DMS114 treated with DMSO at 0.1 percent for 48 hours (cell line): ENCODE results near the gene NR1H4.
"Not testable (repeated sequence)": the region's sequence is repeated elsewhere in the genome, so short reads cannot be mapped to it uniquely, and the experiment has no call there.

Source experiments
- DNase-seq: peaks from one replicate; lab custom pipeline; 2025; ENCODE audit not compliant: unreplicated experiment; lab: John Stamatoyannopoulos, UW

Gene NR1H4

DNA sequence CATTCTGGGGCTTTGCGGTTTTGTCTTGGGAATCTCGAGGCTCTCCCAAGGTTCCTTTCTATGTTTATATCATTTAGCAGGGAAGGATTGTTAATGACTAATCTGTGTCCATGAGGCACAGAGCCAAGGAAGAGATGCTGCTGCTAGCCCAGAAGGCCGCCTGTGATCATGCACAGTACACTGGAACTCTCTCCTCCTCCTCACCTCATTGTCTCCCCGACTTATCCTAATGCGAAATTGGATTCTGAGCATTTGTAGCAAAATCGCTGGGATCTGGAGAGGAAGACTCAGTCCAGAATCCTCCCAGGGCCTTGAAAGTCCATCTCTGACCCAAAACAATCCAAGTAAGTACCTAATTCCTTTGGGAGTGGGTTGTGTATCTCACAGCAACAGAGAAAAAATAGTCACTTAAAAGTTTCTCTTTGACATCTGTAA lies at the start of gene NR1H4:
Gene NR1H4, plus strand, starts transcription at position 151 of the 435 bp plus-strand sequence. CDS start 19,458 bp downstream, outside the sequence.
- DNase-seq: no peak

DNA sequence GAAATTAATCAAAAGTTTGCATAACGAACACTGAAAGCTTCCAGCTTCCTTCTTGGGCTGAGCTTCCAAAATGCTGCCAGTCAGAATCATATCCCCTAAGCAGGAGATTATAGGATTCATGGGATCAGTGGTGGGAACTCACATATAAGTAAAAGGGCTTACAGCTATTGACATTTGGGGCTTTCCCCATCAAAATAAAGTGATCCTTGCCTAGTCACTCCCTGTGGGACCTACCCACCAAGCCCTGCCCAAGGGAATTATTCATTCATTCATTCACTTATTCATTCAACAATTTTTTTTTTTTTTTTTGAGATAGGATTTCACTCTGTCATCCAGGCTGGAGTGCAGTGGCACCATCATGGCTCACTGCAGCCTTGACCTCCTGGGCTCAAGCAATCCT lies 47.5 kb upstream of the NR1H4 start:
- no peak for DNase-seq

DNA sequence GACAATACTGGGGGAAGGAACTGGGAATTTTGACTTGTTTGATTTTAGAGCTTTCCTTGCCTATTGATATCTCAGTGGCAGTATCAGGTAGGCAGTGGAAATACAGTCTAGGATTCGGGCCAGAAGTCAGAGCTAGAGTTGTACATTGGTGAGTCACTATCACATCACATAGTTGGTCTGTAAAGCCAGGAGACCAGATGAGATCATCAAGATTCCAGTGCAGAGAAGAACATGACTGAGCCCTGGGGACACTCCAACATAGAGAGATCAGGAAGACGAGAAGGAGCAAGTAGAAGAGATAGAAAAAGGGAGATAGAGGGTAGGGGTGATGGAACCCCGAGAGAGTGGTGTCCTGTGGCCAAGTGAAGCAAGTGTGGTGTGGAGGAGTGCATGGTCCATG lies 46.6 kb upstream of the NR1H4 start:
- DNase-seq: no peak

DNA sequence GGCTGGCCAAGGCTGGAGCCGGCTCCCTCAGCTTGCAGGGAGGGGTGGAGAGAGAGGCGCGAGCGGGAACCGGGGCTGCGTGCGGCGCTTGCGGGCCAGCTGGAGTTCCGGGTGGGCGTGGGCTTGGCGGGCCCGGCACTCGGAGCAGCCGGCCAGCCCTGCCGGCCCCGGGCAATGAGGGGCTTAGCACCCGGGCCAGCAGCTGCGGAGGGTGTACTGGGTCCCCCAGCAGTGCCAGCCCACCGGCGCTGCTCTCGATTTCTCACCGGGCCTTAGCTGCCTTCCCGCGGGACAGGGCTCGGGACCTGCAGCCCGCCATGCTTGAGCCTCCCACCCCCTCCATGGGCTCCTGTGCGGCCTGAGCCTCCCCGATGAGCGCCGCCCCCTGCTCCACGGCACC lies 43.4 kb upstream of the NR1H4 start:
- not testable (repeated sequence) for DNase-seq

DNA sequence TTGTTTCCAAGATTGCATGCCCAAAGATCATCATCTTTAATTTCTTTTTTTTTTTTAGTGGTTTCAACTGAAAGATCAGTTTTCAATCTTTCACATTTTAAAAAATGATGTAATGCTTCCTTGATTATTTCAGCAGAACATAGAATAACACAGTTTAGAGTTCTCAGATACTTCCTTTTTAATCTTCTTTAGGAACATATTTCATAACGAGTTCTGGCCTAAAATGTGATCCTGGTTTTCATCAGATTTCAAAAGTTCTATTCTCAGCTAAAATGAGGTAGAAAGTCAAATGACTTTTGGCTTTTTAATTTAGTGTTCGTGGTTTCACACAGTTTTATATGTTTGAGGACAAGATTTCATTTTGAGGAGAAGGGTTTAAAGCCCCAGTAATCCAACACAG lies 40.0 kb upstream of the NR1H4 start:
- DNase-seq: no peak

DNA sequence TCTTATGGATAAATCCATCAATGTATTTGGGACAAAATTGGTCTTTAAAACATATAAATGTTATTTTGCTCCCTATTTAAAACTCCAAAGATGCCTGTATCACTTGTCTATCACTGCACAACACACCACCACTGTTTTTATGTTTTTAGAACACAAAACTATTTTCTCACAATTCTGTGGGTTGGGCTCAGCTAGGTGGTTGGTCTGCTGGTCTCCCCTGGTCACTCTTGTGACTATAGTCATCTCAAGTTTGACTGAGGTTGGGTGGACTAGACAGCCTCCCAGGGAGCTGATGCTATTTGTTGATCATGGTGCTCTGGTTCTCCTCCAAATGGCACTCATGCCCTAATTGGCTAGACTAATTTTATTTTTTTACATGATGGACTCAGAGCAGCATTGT lies 39.5 kb upstream of the NR1H4 start:
- no peak for DNase-seq

DNA sequence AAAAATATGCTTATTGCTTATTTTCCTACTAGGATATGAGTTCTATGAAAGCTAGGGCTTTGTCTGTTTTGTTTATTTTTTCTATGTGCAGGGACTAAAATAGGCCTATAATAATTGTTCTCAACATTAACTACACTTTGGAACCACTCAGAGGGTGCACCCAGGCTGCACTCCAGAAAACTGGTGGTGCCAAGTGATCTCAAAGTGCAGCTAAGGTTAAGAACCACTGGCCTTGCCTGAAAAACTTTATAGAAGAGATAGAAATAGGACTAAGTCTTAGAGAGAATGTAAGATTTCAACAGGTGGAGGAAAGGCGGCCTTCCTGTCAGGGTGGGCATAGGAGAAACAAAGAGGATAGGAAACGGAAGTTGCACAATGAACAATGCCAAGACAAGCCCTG lies 37.7 kb upstream of the NR1H4 start:
- DNase-seq: no peak

DNA sequence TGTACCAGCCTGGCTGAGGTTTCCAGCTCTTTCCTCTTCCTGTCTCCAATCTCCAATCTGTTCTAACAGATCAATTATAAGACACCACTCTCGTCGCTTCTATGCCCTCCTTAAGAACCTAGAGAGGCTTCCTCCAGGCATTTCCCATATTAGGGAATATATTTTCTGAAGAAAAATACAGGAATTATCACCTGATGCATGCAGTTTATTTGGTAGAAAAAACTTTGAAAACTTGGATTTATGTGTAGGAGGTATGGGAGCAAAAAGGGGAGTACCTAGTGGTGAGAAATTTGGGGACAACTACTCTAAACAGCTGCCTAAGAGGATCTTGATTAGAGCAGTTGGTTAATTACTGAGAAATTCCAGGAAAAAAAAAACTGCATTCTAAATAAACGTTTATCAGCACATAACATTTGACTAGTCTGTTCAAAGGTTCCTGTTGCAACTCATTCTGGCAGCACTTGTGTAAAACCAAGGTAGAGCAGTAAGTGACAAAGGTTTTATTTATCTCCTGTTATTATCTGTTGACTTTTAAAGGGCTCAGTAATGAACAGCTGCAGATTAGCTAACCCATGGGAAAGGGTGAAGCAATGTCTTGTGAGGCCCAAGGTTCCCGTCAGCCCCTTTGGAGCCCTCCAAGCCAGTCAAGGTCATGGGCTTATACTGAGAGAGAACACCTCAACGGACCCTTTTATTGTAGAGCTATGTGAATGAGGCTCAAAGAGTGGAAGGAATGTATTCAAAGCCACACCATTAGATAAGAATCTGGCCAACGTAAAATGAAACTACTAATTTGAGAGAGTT lies 36.4 kb upstream of the NR1H4 start:
- no peak for DNase-seq

DNA sequence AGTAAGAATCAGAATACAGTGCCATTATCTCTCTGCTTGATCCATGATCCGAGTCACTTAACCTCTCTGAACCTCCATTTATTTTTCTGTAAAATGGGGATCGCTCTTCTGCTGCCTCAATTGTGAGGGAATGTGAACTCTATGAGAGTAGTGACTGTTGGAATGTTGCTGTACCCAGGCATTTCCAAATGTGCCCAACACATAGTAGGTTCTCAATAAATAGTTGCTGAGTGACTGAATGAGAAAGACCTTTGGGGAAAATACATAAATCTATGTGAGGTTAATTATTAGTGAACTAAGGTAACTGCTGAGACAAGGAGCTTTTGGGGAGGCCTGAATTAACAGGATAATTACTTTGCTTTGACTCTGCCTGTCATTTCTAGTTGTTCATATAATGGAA lies 33.9 kb upstream of the NR1H4 start:
- DNase-seq: no peak

DNA sequence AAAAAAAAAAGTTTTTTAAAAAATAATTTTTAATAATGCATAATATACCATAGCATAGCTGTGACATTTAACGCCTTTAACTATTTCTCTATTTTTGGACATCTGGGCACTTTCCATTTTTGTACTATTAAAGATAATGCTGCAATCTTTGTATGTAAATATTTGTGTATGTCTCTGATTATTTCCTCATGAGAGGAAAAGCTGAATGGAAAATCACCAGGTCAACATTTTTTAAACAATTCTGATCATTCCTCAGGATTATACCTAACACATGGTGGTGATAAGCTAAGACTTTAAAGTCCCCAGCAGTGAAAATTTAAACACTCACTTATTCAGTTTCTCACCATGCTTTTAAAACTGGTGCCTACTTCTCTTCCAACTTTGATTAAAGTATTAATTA lies 31.3 kb upstream of the NR1H4 start:
- no peak for DNase-seq

DNA sequence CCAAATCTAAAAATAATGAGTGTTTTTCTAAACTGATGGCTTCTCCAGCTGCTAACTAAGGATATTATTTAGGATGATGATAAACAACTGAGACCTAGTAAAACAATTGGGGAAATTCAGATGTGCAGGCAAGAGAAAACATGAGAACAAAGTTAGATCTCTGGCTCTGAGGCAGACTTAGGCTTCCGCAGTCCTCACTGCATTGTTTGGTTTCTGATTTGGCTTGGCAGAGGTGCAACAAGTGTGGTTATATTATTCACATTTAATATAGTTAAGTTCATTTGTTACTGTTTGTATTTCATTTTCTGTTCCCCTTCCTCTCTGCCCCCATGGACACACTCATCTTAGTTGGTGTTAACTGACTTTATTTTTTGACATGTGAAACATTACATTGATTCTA lies 30.2 kb upstream of the NR1H4 start:
- DNase-seq: no peak

DNA sequence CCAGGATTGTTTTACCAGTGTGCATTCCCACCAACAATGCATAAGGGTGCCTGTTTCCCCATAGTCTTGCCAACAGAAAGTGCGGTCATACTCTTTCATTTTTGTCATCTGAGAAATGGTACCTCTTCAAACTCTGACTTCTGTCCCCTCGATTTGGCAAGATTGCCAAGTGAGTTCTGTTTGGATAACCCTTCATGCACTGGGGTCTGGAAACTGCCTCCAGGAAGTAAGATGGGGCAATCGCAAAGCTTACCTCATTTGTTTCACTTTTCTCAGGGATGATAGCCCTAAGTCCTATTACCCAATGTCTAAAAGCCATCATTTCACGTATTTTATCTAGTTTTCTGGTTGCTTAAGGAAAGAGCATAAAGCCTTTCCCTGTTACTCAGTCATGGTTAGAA lies 28.6 kb upstream of the NR1H4 start:
- DNase-seq: no peak

DNA sequence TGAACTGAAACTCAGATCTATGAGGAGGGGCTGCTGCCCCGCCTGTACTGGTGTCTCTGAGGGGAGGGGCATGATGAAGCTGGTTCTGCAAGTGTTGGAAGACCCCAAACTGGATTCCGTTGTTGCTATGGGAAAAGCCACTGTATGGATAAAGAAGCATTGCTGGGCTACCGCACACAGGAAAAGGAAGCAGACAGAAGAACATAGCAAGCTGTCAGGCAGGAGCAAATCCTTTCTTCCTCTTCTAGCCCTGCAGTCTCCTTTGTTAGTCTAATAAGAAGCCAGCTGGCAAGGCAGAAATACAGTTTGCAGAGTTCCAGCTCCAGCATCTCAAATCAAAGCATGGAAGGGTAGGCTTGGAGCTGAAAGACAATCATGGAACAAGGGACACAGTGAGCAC lies 26.3 kb upstream of the NR1H4 start:
- no peak for DNase-seq

DNA sequence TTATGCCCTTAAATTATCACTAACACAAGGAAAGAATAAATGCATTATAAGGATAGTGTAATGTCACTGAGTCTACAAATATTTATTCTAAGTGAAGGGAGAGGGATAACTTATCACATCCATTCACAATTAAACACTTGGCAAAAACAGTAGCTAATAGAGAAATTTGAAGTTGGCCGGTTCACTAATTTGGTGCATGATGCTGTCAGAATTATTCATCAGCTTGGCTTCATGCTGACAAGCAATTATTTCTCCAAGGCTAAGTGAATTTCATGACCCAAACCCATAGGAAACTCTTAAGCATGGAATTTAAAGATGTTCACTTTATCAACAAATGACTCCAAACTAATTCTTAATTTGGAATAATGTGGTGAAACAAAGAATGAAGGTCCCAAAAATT lies 25.0 kb upstream of the NR1H4 start:
- DNase-seq: no peak

DNA sequence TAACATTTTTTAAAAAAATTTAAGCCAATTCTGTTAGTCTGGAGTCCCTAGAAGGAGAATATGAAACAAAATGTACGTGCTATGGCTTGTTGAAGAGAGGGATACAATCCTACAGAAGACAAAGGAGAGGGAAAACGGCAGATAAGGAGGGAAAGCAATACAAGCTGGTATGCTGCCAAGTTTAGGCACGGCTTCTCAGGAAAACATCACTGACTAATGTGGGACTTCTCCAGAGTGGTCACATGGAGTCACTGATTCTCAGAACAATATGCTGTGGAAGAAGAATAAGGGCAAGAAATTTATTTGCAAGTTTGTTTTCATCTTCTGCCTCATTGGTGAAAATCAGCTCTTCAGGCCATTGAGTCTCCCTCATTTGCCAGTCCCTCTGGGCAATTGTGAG lies 22.9 kb upstream of the NR1H4 start:
- DNase-seq: no peak

DNA sequence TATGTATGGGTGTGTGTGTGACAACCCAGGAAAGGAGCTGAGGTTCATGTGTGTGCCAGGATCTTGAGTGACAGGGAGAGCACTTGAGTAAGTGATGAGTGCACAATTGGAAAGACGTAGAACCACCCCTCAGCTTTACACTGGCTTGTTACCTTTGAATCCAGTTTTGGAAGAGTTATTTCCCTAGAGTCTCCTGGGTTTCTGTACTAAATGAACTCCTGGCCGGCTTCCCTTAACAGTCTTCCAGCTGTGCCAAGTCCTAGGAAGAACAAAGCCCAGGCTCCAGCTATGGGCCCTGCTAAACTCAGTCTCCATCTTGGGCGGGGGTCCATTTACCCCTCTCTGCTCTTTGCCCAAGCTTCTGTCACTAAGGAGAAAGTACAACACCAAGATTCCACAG lies 19.7 kb upstream of the NR1H4 start:
- DNase-seq: no peak

DNA sequence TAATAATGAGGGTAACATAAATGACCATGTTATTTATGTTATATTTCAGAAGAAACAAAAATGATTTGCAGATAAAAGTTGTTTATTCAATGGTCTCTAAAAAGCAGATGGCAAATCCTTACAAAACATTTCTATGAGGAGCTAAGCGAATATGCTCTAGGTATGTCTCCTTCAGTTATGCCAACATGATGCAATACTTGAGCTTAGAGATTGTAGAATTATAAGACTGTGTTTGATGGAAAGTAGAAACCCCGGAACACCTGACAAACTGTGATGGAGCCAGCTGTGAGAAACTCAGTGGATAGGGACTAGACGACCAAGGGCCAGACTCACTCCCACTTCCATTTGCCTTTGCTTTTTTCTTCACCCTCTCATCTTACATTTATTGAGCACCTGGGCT lies 17.8 kb upstream of the NR1H4 start:
- no peak for DNase-seq

DNA sequence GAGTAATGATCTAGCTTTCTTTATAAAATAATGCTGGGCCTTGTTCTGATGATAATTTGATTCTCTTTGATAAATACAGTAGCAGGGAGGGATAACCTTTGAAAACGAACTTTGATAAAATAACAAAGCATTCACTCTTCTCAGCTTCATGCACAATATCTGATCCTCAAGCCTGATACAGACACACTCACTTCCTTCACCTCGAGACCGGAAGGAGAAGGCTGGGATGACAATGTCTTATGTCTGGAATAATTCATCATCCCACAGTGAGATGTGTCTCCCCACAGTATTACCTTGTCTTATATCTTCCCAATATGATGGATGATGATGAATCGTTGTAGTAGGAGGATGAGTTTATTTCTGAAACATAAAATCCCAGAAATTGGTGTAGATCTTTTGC lies 15.5 kb upstream of the NR1H4 start:
- no peak for DNase-seq

DNA sequence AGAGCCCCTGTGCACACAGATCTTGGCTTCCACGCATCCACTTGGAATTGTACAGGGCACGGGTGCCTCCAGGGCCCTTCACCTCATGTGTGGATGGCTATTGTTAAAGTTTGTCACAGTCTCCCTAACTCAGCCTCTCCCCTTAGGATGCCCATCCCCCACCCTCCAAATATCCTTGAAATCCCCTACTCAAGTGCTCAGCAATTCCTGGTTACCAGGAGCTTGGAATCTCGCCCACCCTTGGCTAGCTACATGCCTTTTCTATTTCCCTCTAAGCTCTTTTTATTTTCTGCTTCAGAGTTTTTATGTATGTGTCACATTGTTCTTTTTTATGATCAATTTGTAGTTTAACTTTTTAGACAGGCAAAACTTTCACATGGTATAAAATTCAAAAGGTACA lies 13.0 kb upstream of the NR1H4 start:
- no peak for DNase-seq

DNA sequence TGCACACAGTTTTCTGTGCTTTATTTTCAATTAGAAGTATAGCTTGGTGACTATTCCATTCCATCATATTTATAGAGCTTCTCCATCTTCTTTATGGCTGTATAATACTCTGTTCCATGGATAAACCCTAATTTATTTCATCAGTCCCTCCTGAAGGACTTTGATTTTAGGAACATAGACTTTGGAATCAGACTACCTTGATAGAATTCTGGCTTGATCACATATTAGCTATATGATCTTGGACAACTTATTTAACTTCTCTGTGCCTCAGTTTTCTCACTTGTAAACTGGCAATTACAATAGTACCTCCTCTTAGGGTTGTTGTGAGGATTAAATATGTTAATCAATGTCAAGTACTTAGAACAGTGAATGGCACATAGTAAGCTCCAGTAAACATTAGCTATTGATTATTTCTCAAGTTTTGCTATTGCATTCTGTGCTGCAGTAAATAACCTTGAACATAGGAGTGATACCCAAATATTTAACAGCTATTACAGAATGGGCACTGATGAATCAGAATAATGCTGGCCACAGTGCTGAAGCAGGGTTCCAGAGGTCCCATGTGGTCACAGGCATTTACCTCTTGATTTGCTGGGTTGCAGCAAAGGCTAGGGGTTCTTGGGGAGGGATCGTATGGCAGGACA lies 12.2 kb upstream of the NR1H4 start:
- no peak for DNase-seq

DNA sequence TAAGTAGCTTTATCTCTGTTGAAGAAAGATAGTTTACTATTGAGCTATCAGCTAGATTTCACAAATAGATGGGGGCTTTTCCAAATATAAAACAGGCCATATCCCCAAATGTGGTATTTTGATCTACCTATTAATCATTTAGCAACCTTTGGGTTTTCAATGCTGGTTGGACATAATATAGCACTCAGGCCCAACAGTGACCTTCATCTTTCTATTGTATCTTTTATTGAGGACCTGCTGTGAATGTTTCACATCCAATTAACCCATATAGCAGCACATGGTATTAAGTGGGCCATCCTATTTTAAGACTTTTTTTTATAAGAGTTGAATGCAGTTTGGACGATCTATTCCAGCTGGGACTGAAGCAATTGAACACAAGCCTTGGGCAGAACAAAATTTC lies 10.0 kb upstream of the NR1H4 start:
- DNase-seq: no peak

DNA sequence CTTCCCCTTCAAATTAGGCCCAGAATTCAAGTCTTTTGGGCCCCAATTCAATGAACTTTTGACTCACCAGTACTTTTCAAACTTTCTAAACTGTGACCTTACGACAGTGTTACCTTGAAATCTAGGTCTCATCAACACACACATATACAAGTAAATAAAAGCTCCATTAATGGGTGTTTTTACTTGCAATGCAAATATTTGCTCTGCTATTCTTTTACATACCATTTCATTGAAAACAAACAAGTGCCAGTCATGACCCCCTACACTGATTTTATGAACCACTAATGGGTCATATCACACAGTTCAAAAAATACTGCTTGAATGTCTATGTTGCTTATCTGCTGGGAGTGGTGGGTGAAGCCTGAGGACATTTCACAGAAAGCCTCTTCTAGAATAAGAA lies 9.1 kb upstream of the NR1H4 start:
- no peak for DNase-seq

DNA sequence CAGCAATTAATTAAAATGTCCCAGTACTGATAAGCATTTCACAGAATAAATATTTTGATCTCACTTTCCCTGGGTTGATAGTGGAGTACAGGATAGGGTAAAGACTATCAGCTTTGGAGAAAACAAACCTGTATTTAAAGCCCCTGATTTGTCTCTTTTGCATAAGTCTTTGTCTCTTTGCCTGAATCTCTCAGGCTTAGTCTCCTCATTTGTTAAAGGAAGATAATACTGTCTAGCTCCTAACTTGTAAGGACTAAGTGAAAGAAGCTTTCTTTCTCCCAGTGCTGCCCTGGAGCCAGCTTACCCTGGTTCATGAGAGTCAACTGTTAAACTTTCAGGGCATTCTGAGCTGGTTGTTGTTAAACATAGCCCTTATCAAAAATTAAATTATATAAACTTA lies 5.5 kb upstream of the NR1H4 start:
- DNase-seq: no peak
